GM21786 (cell line): ENCODE results near the gene UBAC2.

Experiments used
- ATAC-seq: cut with Tn5 transposase; IDR thresholded peaks from one replicate; pipeline ENCODE4 v1.9.1; 2021; ENCODE audit not compliant: unreplicated experiment

The UBAC2 gene

GRCh38 chr13:99331881-99332293, 131.2 kb downstream of the UBAC2 start:
- ATAC-seq: peak; percentile 94

- no peak for ATAC-seq
Measured at GRCh38 chr13:99332456-99332855, 131.8 kb downstream of the UBAC2 start.

DNA sequence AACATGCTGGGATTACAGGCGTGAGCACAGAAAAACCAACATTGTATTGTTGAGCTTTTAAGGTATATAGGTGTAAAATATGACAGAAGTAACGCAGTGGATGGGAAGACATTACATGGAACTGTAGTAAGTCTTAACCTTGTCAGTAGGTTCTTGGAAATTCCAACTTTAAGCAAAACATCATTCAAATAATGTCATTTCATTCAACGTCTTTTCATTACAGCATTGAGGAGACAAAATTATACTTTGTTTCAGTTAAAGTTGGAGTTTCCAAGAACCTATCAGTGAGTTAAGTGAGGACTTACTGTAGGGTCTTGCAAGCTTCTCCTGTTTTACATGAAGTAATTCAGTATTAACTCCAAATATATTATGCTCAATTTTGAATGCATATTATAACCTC, 133.6 kb downstream of the UBAC2 start:
- no peak for ATAC-seq

GRCh38 chr13:99335087-99335486, 134.4 kb downstream of the UBAC2 start:
- ATAC-seq: no peak

GRCh38 chr13:99335603-99336002, 134.9 kb downstream of the UBAC2 start:
- peak; percentile 71 for ATAC-seq

- ATAC-seq: no peak
Measured at GRCh38 chr13:99339230-99339721, 138.6 kb downstream of the UBAC2 start.

GRCh38 chr13:99339736-99340397, 139.2 kb downstream of the UBAC2 start:
- ATAC-seq: no peak

- ATAC-seq: no peak
Measured at GRCh38 chr13:99340638-99341037, 140.0 kb downstream of the UBAC2 start.

GRCh38 chr13:99341969-99342722, 141.5 kb downstream of the UBAC2 start:
- ATAC-seq: no peak

GRCh38 chr13:99342723-99343315, 142.2 kb downstream of the UBAC2 start:
- no peak for ATAC-seq

GRCh38 chr13:99344610-99345208, 144.1 kb downstream of the UBAC2 start:
- no peak for ATAC-seq

DNA sequence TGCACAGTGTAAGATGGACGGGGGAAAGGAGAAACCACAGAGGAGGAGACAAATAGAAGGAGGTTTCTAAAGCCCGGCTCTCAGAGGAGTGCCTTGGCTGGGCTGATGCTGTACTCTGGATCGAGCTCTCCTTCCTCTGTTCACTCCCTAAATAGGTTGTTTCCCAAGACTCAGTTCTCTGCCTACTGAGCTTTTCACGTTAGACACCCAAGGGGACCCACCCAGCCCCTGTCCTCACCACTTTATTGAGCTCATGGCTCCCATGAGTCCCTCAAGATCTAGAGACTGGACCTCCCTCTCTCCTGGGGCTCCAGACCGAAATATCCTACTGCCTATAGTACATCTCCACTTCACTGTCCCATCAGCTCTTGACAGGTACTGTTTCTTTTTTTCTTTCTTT, 144.7 kb downstream of the UBAC2 start:
- ATAC-seq: no peak

GRCh38 chr13:99346335-99347042, 145.8 kb downstream of the UBAC2 start:
- no peak for ATAC-seq

- peak; percentile 26 for ATAC-seq
Measured at GRCh38 chr13:99347335-99347878, 146.8 kb downstream of the UBAC2 start.

- ATAC-seq: peak; percentile 62
Measured at GRCh38 chr13:99347911-99348451, 147.3 kb downstream of the UBAC2 start.

GRCh38 chr13:99350191-99350590, 149.5 kb downstream of the UBAC2 start:
- ATAC-seq: no peak

DNA sequence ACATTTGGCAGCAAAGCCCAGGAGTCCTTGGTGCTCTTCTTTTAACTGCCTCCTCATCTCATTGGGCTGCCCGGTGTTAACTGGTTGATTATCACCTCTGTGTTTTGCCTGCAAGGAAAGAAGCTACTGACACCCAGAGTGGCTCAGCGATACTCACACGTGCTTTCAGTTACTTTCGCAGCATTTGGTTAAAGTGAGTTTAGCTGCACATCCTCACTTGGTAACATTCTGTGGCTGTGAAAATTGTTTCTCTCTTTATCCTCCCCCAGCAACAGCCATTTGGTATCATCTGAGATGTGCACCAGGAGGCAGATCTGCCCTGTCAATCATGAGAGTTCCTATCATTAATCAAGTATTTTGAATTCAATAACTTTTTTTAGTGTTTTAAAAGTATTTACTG, 151.1 kb downstream of the UBAC2 start:
- no peak for ATAC-seq

DNA sequence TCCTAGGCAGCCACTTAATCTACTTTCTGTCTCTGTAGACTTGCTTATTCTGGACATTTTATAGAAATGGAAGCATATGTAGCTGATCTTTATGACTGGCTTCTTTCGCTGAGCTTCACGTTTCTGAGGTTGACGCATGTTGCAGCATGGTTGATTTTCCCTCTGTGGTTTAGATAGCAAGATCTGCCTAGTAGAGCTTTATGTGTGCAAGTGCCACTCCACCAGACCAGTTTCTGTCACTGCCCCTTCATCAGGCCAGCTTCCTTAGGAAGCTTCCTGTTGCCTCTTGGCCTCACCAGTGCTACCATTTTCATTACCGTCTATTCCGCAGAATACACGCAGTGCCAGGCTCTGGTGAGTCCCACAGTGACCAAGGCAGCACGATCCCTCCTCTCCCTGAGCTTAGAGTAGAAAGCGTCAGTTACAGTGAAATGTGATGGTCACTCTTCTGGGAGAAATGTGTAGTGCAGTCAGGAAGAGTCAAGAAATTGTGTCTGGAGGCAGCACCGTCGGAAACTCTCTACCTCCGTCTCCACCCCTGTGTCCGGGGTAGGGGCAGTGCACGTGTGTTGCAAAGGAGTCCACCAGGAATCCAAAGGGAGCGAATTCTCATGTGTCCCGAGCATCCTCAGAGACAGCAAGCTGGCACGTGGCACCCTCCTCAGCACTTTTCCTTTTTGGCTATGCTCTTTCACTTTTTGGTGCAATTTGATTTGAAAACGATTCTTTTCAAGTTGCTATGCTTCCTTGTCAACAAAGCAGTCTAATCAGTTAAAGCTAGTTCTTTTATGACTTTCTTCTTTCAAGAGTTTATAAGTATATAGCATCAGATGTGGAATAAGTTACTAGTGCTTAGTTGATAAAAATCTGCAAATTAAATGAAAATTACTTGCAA, 151.9 kb downstream of the UBAC2 start:
- no peak for ATAC-seq

DNA sequence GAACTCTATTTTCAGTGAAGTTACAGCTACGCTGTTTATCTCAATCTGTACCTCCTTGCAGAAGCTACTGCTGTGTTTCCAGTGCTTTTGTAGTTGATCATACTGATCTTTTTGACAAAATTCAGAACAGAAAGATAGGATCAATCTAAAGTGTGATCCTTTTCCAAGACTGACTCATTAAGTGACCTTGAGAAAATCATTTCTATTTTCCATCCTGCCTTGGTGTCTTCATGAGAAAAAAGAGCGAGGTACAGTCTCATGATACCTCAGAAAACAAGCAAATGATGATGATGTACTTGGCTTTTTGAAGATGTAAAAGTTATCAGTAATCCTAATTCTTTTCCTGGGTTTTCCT, 152.6 kb downstream of the UBAC2 start:
- no peak for ATAC-seq

- no peak for ATAC-seq
Measured at GRCh38 chr13:99353836-99354235, 153.2 kb downstream of the UBAC2 start.
